HL-60 (cell line): ENCODE measurements around the gene TXNRD2.

Experiments used
- microRNA-seq: library from miRNA; unstranded; fragments of <30 nt; microRNA quantifications from one replicate; pipeline ENCODE4, GENCODE V29; 2018

The TXNRD2 gene

Small RNA genes lying within 50 kb of the gene (microRNA-seq; reads per million reads assigned to microRNA genes)
- gene MIR4761 = 11.8 reads per million, percentile 35 among the genes with 10 or more reads in this experiment
